ENCODE results near the gene LRCH1.

LRCH1 gene

GRCh38 chr13:46659413-46660065 is 106.6 kb downstream of the LRCH1 start:
- H3K27me3 ChIP-seq (ENCODE audit: control insufficient read depth, insufficient read depth, low read length), result no peaks in the 10 kb centered on the region
- H3K9ac ChIP-seq (ENCODE audit: low read length), result no peak overlapping the region
- no peaks in the 10 kb centered on the region for H3K36me3 ChIP-seq (ENCODE audit: control insufficient read depth, insufficient read depth, low read length)
- H3K9me3 ChIP-seq (ENCODE audit: control insufficient read depth, low read length), result no peaks in the 10 kb centered on the region
- no peak overlapping the region for H3K4me3 ChIP-seq (ENCODE audit: low read length)
- peaks cover 41% of the 10 kb centered on the region for H3K4me1 ChIP-seq (ENCODE audit: control insufficient read depth, insufficient read depth, low read length)

GRCh38 chr13:46660416-46660815 is 107.4 kb downstream of the LRCH1 start:
- Histone ChIP-seq H3K4me1 (ENCODE audit: control insufficient read depth, insufficient read depth, low read length) (peaks cover 44% of the 10 kb centered on the region), H3K4me3 (ENCODE audit: low read length) (no peak overlapping the region), H3K9ac (ENCODE audit: low read length) (no peak overlapping the region), H3K27me3 (ENCODE audit: control insufficient read depth, insufficient read depth, low read length) (no peaks in the 10 kb centered on the region), H3K36me3 (ENCODE audit: control insufficient read depth, insufficient read depth, low read length) (no peaks in the 10 kb centered on the region), H3K9me3 (ENCODE audit: control insufficient read depth, low read length) (no peaks in the 10 kb centered on the region)

- Histone ChIP-seq H3K9ac (ENCODE audit: low read length) (no peak overlapping the region), H3K36me3 (ENCODE audit: control insufficient read depth, insufficient read depth, low read length) (no peaks in the 10 kb centered on the region), H3K27me3 (ENCODE audit: control insufficient read depth, insufficient read depth, low read length) (no peaks in the 10 kb centered on the region), H3K4me1 (ENCODE audit: control insufficient read depth, insufficient read depth, low read length) (peaks cover 44% of the 10 kb centered on the region), H3K4me3 (ENCODE audit: low read length) (no peak overlapping the region), H3K9me3 (ENCODE audit: control insufficient read depth, low read length) (no peaks in the 10 kb centered on the region)
Observed at GRCh38 chr13:46660857-46661256, 107.9 kb downstream of the LRCH1 start.

- Histone ChIP-seq H3K9ac (ENCODE audit: low read length) (no peak overlapping the region), H3K4me1 (ENCODE audit: control insufficient read depth, insufficient read depth, low read length) (peaks cover 57% of the 10 kb centered on the region), H3K36me3 (ENCODE audit: control insufficient read depth, insufficient read depth, low read length) (no peaks in the 10 kb centered on the region), H3K9me3 (ENCODE audit: control insufficient read depth, low read length) (no peaks in the 10 kb centered on the region), H3K4me3 (ENCODE audit: low read length) (no peak overlapping the region), H3K27me3 (ENCODE audit: control insufficient read depth, insufficient read depth, low read length) (no peaks in the 10 kb centered on the region)
Observed at GRCh38 chr13:46662690-46663089, 109.7 kb downstream of the LRCH1 start.

GRCh38 chr13:46663206-46664037 is 110.5 kb downstream of the LRCH1 start:
- peak overlapping the region; percentile 40 for H3K9ac ChIP-seq (ENCODE audit: low read length)
- H3K9me3 ChIP-seq (ENCODE audit: control insufficient read depth, low read length), result no peaks in the 10 kb centered on the region
- H3K4me3 ChIP-seq (ENCODE audit: low read length), result no peak overlapping the region
- peaks cover 62% of the 10 kb centered on the region for H3K4me1 ChIP-seq (ENCODE audit: control insufficient read depth, insufficient read depth, low read length)
- H3K27me3 ChIP-seq (ENCODE audit: control insufficient read depth, insufficient read depth, low read length), result no peaks in the 10 kb centered on the region
- no peaks in the 10 kb centered on the region for H3K36me3 ChIP-seq (ENCODE audit: control insufficient read depth, insufficient read depth, low read length)

- no peak overlapping the region for H3K4me3 ChIP-seq (ENCODE audit: low read length)
- peaks cover 62% of the 10 kb centered on the region for H3K4me1 ChIP-seq (ENCODE audit: control insufficient read depth, insufficient read depth, low read length)
- no peaks in the 10 kb centered on the region for H3K9me3 ChIP-seq (ENCODE audit: control insufficient read depth, low read length)
- no peak overlapping the region for H3K9ac ChIP-seq (ENCODE audit: low read length)
- no peaks in the 10 kb centered on the region for H3K36me3 ChIP-seq (ENCODE audit: control insufficient read depth, insufficient read depth, low read length)
- H3K27me3 ChIP-seq (ENCODE audit: control insufficient read depth, insufficient read depth, low read length), result no peaks in the 10 kb centered on the region
Observed at GRCh38 chr13:46664195-46664594, 111.2 kb downstream of the LRCH1 start.

- Histone ChIP-seq H3K36me3 (ENCODE audit: control insufficient read depth, insufficient read depth, low read length) (no peaks in the 10 kb centered on the region), H3K9ac (ENCODE audit: low read length) (peak overlapping the region; percentile 7), H3K4me1 (ENCODE audit: control insufficient read depth, insufficient read depth, low read length) (peaks cover 55% of the 10 kb centered on the region)
Observed at GRCh38 chr13:46665248-46665632, 112.3 kb downstream of the LRCH1 start.

GRCh38 chr13:46665633-46666482 is 112.9 kb downstream of the LRCH1 start:
- Histone ChIP-seq H3K27me3 (ENCODE audit: control insufficient read depth, insufficient read depth, low read length) (no peaks in the 10 kb centered on the region), H3K9me3 (ENCODE audit: control insufficient read depth, low read length) (no peaks in the 10 kb centered on the region), H3K9ac (ENCODE audit: low read length) (peak overlapping the region; percentile 7), H3K4me1 (ENCODE audit: control insufficient read depth, insufficient read depth, low read length) (peaks cover 50% of the 10 kb centered on the region), H3K4me3 (ENCODE audit: low read length) (no peak overlapping the region), H3K36me3 (ENCODE audit: control insufficient read depth, insufficient read depth, low read length) (no peaks in the 10 kb centered on the region)

More at GRCh38 chr13:46665248-46665632, 112.3 kb downstream of the LRCH1 start:
- Histone ChIP-seq H3K27me3 (ENCODE audit: control insufficient read depth, insufficient read depth, low read length) (no peaks in the 10 kb centered on the region), H3K4me3 (ENCODE audit: low read length) (no peak overlapping the region), H3K9me3 (ENCODE audit: control insufficient read depth, low read length) (no peaks in the 10 kb centered on the region)

- Histone ChIP-seq H3K9me3 (ENCODE audit: control insufficient read depth, low read length) (no peaks in the 10 kb centered on the region), H3K4me1 (ENCODE audit: control insufficient read depth, insufficient read depth, low read length) (peaks cover 46% of the 10 kb centered on the region), H3K4me3 (ENCODE audit: low read length) (no peak overlapping the region), H3K9ac (ENCODE audit: low read length) (no peak overlapping the region), H3K27me3 (ENCODE audit: control insufficient read depth, insufficient read depth, low read length) (no peaks in the 10 kb centered on the region), H3K36me3 (ENCODE audit: control insufficient read depth, insufficient read depth, low read length) (no peaks in the 10 kb centered on the region)
Observed at GRCh38 chr13:46666727-46667456, 113.9 kb downstream of the LRCH1 start.

- Histone ChIP-seq H3K9ac (ENCODE audit: low read length) (no peak overlapping the region), H3K9me3 (ENCODE audit: control insufficient read depth, low read length) (no peaks in the 10 kb centered on the region), H3K27me3 (ENCODE audit: control insufficient read depth, insufficient read depth, low read length) (no peaks in the 10 kb centered on the region), H3K36me3 (ENCODE audit: control insufficient read depth, insufficient read depth, low read length) (no peaks in the 10 kb centered on the region), H3K4me1 (ENCODE audit: control insufficient read depth, insufficient read depth, low read length) (peaks cover 38% of the 10 kb centered on the region), H3K4me3 (ENCODE audit: low read length) (no peak overlapping the region)
Observed at GRCh38 chr13:46667687-46668281, 114.8 kb downstream of the LRCH1 start.

- no peaks in the 10 kb centered on the region for H3K36me3 ChIP-seq (ENCODE audit: control insufficient read depth, insufficient read depth, low read length)
- H3K9ac ChIP-seq (ENCODE audit: low read length), result no peak overlapping the region
- peaks cover 34% of the 10 kb centered on the region for H3K4me1 ChIP-seq (ENCODE audit: control insufficient read depth, insufficient read depth, low read length)
- no peaks in the 10 kb centered on the region for H3K9me3 ChIP-seq (ENCODE audit: control insufficient read depth, low read length)
- H3K27me3 ChIP-seq (ENCODE audit: control insufficient read depth, insufficient read depth, low read length), result no peaks in the 10 kb centered on the region
- no peak overlapping the region for H3K4me3 ChIP-seq (ENCODE audit: low read length)
Observed at GRCh38 chr13:46668302-46668720, 115.3 kb downstream of the LRCH1 start.
